Esophagus squamous epithelium (tissue), 5 donors: ENCODE data around the gene NAA30. TPM values are rescaled to one million over a fixed set of nuclear protein-coding genes. Genes with fewer than 3 reads are reported as not detected.

Experiments
- DNase-seq: peaks from one replicate; lab custom pipeline; 2025; lab: John Stamatoyannopoulos, UW
- H3K27ac ChIP-seq, 4 donors: fragments of 200-600 bp; sonication (generic); one replicate each; pipeline ENCODE4 v1.5.1; 2016 to 2019; ENCODE audit warnings: mild to moderate bottlenecking in 1 of 4
- H3K27me3 ChIP-seq, 4 donors: fragments of 200-600 bp; sonication (generic); 1 replicate in 3 of 4; 2 replicates in 1 of 4; pipeline versions ENCODE4 v1.5.1 to v1.6.0; 2017 to 2021; ENCODE audit warnings: antibody characterized with exemption in 1 of 4
- H3K36me3 ChIP-seq, 3 donors: fragments of 200-600 bp; sonication (generic); one replicate each; pipeline ENCODE4 v1.5.1; 2016 to 2019
- H3K4me1 ChIP-seq, 3 donors: fragments of 200-600 bp; sonication (generic); one replicate each; pipeline ENCODE4 v1.5.1; 2017 to 2019
- H3K4me3 ChIP-seq, 4 donors: fragments of 200-600 bp; sonication (generic); 1 replicate in 3 of 4; 2 replicates in 1 of 4; pipeline ENCODE4 v1.5.1; 2016 to 2019; ENCODE audit warnings: mild to moderate bottlenecking in 2 of 4, moderate library complexity in 1 of 4
- H3K9me3 ChIP-seq, 3 donors: fragments of 200-600 bp; sonication (generic); one replicate each; pipeline ENCODE4 v1.5.1; 2016 to 2019
- CTCF ChIP-seq, 6 experiments: fragments of 450-650 bp in 4 of 6; fragments of 200-600 bp in 2 of 6; sonication (generic) in 2 of 6; IDR thresholded peaks; one replicate each; pipeline ENCODE4 v1.5.1; 2016 to 2019; ENCODE audit warnings: antibody characterized with exemption in 6 of 6, mild to moderate bottlenecking in 4 of 6, moderate library complexity in 4 of 6
- POLR2A ChIP-seq, 4 donors: fragments of 450-650 bp; IDR thresholded peaks; one replicate each; pipeline ENCODE4 v1.6.1; 2017; ENCODE audit warnings: antibody characterized with exemption in 4 of 4, mild to moderate bottlenecking in 4 of 4, moderate library complexity in 3 of 4
- WGBS, 2 donors: methylation state at CpG; one replicate each; pipeline ENCODE4 v1.1.5; 2018; 5-methylcytosine and 5-hydroxymethylcytosine counted together
- intact Hi-C: fragments of 100-400 bp; cut with DNase I; formaldehyde crosslinking; loops from one replicate; pipeline ENCODE4 v1.15.0; 2022
- total RNA-seq, 4 donors: library from RNA; depleted of rRNA; stranded (reverse); fragments of >200 nt; gene quantifications; one replicate each; pipeline ENCODE4 v1.1.0, GENCODE V29; 2016
- donor health status: DM: yes; HTN: yes; CAD: no.

The NAA30 gene
- total RNA-seq, 4 donors from 2014 or later, result 7.8 to 13.9 (median 12.8) TPM

DNA sequence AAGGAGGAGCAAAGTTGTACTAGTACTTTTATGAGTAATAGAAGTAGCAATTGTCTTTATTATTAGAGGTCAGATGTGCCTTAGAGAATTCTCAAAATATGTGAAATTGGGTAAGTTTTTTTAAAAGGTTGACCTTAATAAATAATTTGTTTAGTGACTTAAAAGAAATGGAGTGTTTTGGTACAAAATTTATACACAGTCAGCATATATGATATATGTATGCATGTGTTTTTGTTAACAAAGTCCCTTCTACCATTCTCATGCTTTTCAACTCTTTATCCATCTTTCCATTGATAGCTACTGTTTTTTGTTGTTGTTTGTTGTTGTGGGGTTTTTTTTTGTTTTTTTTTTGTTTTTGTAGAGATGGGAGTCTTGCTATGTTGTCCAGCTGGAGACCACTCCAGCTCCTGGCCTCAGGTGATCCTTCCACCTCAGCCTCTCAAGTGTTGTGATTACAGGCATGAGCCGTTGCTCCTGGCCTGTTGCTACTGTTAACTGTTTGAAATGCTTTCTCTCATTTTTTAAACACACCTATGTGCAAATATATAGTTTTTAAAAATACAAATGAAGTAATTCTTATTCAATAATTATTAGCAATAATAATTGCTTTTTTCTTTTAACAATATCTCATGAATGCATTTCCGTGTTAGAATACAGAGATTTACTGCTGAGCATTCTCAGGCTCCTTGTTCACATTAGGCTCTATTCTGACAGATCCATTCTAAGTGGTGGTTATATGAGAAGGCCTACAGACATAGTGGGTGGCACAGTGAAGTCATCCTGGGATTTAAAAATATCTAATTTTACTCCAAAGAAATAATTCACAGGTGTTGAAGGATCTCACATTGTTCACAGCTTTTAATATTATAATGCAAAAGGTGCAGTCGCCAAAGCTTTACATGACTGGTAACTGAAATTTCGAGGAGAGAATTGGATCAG is 10.4 kb downstream of the NAA30 start:
- no peak overlapping the region for H3K4me3 ChIP-seq
- peaks cover 0 to 10% (median 6%) of the 10 kb centered on the region in 3 donors for H3K4me1 ChIP-seq
- intact Hi-C loops, result no loop called here
- 80 to 87% methylated on average over 4 of the region's 4 CpGs for WGBS, 2 donors
- H3K27ac ChIP-seq, result no peak overlapping the region
- no peaks in the 10 kb centered on the region for H3K27me3 ChIP-seq
- TF ChIP-seq CTCF (IDR thresholded peaks at IDR 0.05) (no peak), POLR2A (IDR thresholded peaks at IDR 0.05) (no peak)
- DNase-seq, result no peak
- H3K36me3 ChIP-seq, result peaks cover 0 to 58% (median 0%) of the 10 kb centered on the region in 3 donors
- H3K9me3 ChIP-seq, result no peaks in the 10 kb centered on the region

DNA sequence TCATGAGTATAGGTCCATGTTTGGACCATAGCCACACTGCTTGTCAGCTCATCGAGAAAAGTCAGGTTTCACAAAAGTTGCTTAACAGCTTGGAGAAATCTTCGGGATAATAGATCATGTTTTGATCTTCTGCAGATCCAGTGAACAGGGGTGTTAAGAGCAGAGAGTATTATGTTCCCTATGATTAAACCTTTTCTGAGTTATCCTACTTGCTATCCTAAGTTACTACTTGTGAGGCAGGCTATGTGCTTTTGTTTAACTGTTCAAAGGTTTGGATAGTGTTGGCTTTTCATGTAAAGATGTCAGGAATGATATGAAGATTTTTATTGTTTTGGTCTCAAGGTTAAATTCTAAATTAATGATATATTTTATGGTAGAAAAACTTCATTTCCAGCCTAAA is 11.1 kb downstream of the NAA30 start:
- TF ChIP-seq CTCF (IDR thresholded peaks at IDR 0.05) (no peak), POLR2A (IDR thresholded peaks at IDR 0.05) (no peak)
- Histone ChIP-seq H3K4me3 (no peak overlapping the region), H3K4me1 (peaks cover 0 to 10% (median 6%) of the 10 kb centered on the region in 3 donors), H3K9me3 (no peaks in the 10 kb centered on the region), H3K27ac (no peak overlapping the region), H3K27me3 (no peaks in the 10 kb centered on the region), H3K36me3 (peaks cover 0 to 58% (median 0%) of the 10 kb centered on the region in 3 donors)
- DNase-seq, result no peak
- intact Hi-C loops, result no loop called here
- WGBS, 2 donors, result 48 to 61% methylated on average over 2 of the region's 2 CpGs

- no peaks in the 10 kb centered on the region for H3K27me3 ChIP-seq
- H3K9me3 ChIP-seq, result no peaks in the 10 kb centered on the region
- no peak for TF ChIP-seq CTCF (IDR thresholded peaks at IDR 0.05)
- TF ChIP-seq POLR2A (IDR thresholded peaks at IDR 0.05), result no peak
- H3K36me3 ChIP-seq, result peaks cover 0 to 64% (median 0%) of the 10 kb centered on the region in 3 donors
- DNase-seq, result no peak
- 37 to 46% methylated on average over 1 of the region's 1 CpG for WGBS, 2 donors
- intact Hi-C loops, result no loop called here
- H3K4me3 ChIP-seq, result no peak overlapping the region
- H3K27ac ChIP-seq, result no peak overlapping the region
- peaks cover 0 to 10% (median 6%) of the 10 kb centered on the region in 3 donors for H3K4me1 ChIP-seq
Observed at GRCh38 chr14:57402173-57402852, 11.9 kb downstream of the NAA30 start.

DNA sequence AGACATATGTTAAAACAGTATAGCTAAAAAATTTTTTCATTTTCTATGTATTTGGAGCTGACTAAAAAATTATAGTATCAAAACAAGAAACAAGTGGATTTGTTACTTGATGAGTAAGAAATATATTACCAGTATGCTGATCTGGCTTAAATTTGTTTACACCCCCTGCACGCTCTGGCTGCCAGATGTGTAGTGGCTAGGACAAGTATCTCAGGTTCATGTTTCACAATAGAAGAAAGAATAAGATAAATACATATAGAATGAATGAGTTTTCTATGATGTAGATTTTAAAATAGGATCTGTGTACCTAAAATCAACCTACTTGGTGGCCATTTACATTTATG is 13.1 kb downstream of the NAA30 start:
- DNase-seq, result no peak
- Histone ChIP-seq H3K9me3 (no peaks in the 10 kb centered on the region), H3K27ac (no peak overlapping the region), H3K4me3 (no peak overlapping the region), H3K36me3 (peaks cover 0 to 64% (median 0%) of the 10 kb centered on the region in 3 donors), H3K4me1 (peaks cover 0 to 10% (median 6%) of the 10 kb centered on the region in 3 donors), H3K27me3 (no peaks in the 10 kb centered on the region)
- 87 to 92% methylated on average over 1 of the region's 1 CpG for WGBS, 2 donors
- intact Hi-C loops, result no loop called here
- TF ChIP-seq POLR2A (IDR thresholded peaks at IDR 0.05) (no peak), CTCF (IDR thresholded peaks at IDR 0.05) (no peak)

- no peak overlapping the region for H3K27ac ChIP-seq
- peaks cover 0 to 66% (median 0%) of the 10 kb centered on the region in 3 donors for H3K36me3 ChIP-seq
- no peak for DNase-seq
- intact Hi-C loops, result no loop called here
- H3K4me1 ChIP-seq, result peaks cover 0 to 10% (median 6%) of the 10 kb centered on the region in 3 donors
- TF ChIP-seq CTCF (IDR thresholded peaks at IDR 0.05) (no peak), POLR2A (IDR thresholded peaks at IDR 0.05) (no peak)
- H3K27me3 ChIP-seq, result no peaks in the 10 kb centered on the region
- WGBS, 2 donors, result 78 to 89% methylated on average over 2 of the region's 2 CpGs
- no peak overlapping the region for H3K4me3 ChIP-seq
- no peaks in the 10 kb centered on the region for H3K9me3 ChIP-seq
Observed at GRCh38 chr14:57405562-57405961, 15.2 kb downstream of the NAA30 start.
